ENCODE data around the gene NSMCE1.

- TF ChIP-seq CTCF (IDR thresholded peaks at IDR 0.05; ENCODE audit: low read length) (no peak), EZH2phosphoT487 (IDR thresholded peaks at IDR 0.05; ENCODE audit: low read length) (no peak)
Observed at GRCh38 chr16:27239026-27239425, 29.5 kb downstream of the NSMCE1 start.
